IMR-90 (cell line): ENCODE results near the gene LTB4R. TPM values are rescaled to one million over a fixed set of nuclear protein-coding genes. Genes with fewer than 3 reads are reported as not detected.

ENCODE experiments used
- ATAC-seq: fragments of 200-7000 bp; cut with Tn5 transposase; 2 replicates; pipeline ENCODE4 v1.9.1; 2020; ENCODE audit warnings: low read depth, mild to moderate bottlenecking, moderate library complexity
- BruUV-seq: library from RNA; stranded (reverse); fragments of 400-500 nt; replicated peaks from 2 replicates; lab custom pipeline; 2021; lab: Mats Ljungman, UMichigan
- CTCF ChIA-PET: fragments of 300-600 bp; formaldehyde crosslinking; extraction: SDS; loops from one replicate; lab custom pipeline; 2021; ENCODE audit warnings: antibody characterized with exemption; lab: Yijun Ruan, JAX
- POLR2A ChIA-PET: fragments of 300-600 bp; sonication (Branson Sonifier 250); formaldehyde crosslinking; loops from one replicate; lab custom pipeline; 2022; ENCODE audit warnings: antibody characterized with exemption; ENCODE audit not compliant: unreplicated experiment; lab: Charles Lee
- DNase-seq: peaks from one replicate; pipeline ENCODE4 v3.0.0; 2013
- H2AFZ ChIP-seq: replicated peaks from 2 replicates; pipeline ENCODE3; 2013; ENCODE audit warnings: low read length, mild to moderate bottlenecking; ENCODE audit not compliant: poor library complexity
- H2AK5ac ChIP-seq: 2 replicates; pipeline ENCODE4 v1.6.1; 2013; ENCODE audit warnings: low read depth, low read length, inconsistent platforms
- H2AK9ac ChIP-seq: replicated peaks from 2 replicates; pipeline ENCODE3; 2013; ENCODE audit warnings: mild to moderate bottlenecking, low read depth, low read length, moderate library complexity; ENCODE audit not compliant: poor library complexity
- H2BK120ac ChIP-seq: 2 replicates; pipeline ENCODE4 v1.6.1; 2013; ENCODE audit warnings: low read depth, low read length, inconsistent platforms
- H2BK15ac ChIP-seq: 3 replicates; pipeline ENCODE4 v1.6.1; 2013; ENCODE audit warnings: low read depth, low read length, inconsistent platforms
- H2BK20ac ChIP-seq: 2 replicates; pipeline ENCODE4 v1.6.1; 2013; ENCODE audit warnings: low read depth, mild to moderate bottlenecking, inconsistent platforms, low read length, moderate library complexity
- H2BK5ac ChIP-seq: 2 replicates; pipeline ENCODE4 v1.6.1; 2013; ENCODE audit warnings: mild to moderate bottlenecking, low read depth, low read length, inconsistent platforms; ENCODE audit not compliant: poor library complexity, severe bottlenecking
- H3K14ac ChIP-seq: replicated peaks from 2 replicates; pipeline ENCODE4 v1.6.1; 2013; ENCODE audit warnings: low read depth, low read length, inconsistent platforms
- H3K18ac ChIP-seq: 2 replicates; pipeline ENCODE4 v1.6.1; 2013; ENCODE audit warnings: low read depth, low read length, control low read depth
- H3K23ac ChIP-seq: 2 replicates; pipeline ENCODE4 v1.6.1; 2013; ENCODE audit warnings: low read depth, low read length, inconsistent platforms
- H3K27ac ChIP-seq: 2 replicates; pipeline ENCODE4 v1.5.1; 2013; ENCODE audit warnings: mild to moderate bottlenecking, control low read depth, low read length; ENCODE audit not compliant: insufficient read depth
- H3K27me3 ChIP-seq: 2 replicates; pipeline ENCODE4 v1.6.1; 2013; ENCODE audit warnings: low read length; ENCODE audit not compliant: control insufficient read depth, insufficient read depth
- H3K36me3 ChIP-seq: 2 replicates; pipeline ENCODE4 v1.6.1; 2013; ENCODE audit warnings: low read length, mixed read lengths; ENCODE audit not compliant: control insufficient read depth, insufficient read depth
- H3K4ac ChIP-seq: 2 replicates; pipeline ENCODE4 v1.6.1; 2013; ENCODE audit warnings: low read depth, low read length, inconsistent platforms
- H3K4me1 ChIP-seq: 2 replicates; pipeline ENCODE4 v1.6.1; 2013; ENCODE audit warnings: low read length, mixed read lengths; ENCODE audit not compliant: control insufficient read depth, insufficient read depth
- H3K4me2 ChIP-seq: 2 replicates; pipeline ENCODE4 v1.6.1; 2013; ENCODE audit warnings: low read depth, mild to moderate bottlenecking, control low read depth, low read length, moderate library complexity
- H3K4me3 ChIP-seq: 2 replicates; pipeline ENCODE4 v1.5.1; 2013; ENCODE audit warnings: low read depth, mild to moderate bottlenecking, control low read depth, low read length, moderate library complexity; ENCODE audit not compliant: insufficient read depth
- H3K56ac ChIP-seq: 2 replicates; pipeline ENCODE4 v1.6.1; 2013; ENCODE audit warnings: low read length, inconsistent platforms; ENCODE audit not compliant: insufficient read depth; ENCODE audit errors: extremely low read depth
- H3K79me1 ChIP-seq, 2 experiments: 2 replicates each; pipeline ENCODE4 v1.6.1; 2013; ENCODE audit warnings: low read length in 2 of 2, inconsistent platforms in 1 of 2, low read depth in 1 of 2
- H3K9ac ChIP-seq: 2 replicates; pipeline ENCODE4 v1.6.1; 2013; ENCODE audit warnings: low read depth, low read length, control low read depth
- H3K9me1 ChIP-seq: 2 replicates; pipeline ENCODE4 v1.6.1; 2013; ENCODE audit warnings: low read length, inconsistent platforms; ENCODE audit not compliant: insufficient read depth
- H3K9me3 ChIP-seq: 2 replicates; pipeline ENCODE4 v1.6.1; 2013; ENCODE audit warnings: low read length; ENCODE audit not compliant: control insufficient read depth, insufficient read depth
- H4K20me1 ChIP-seq: 2 replicates; pipeline ENCODE4 v1.6.1; 2013; ENCODE audit warnings: low read length, inconsistent platforms; ENCODE audit not compliant: insufficient read depth
- H4K5ac ChIP-seq: 2 replicates; pipeline ENCODE4 v1.6.1; 2013; ENCODE audit warnings: mild to moderate bottlenecking, low read depth, low read length, control low read depth
- H4K8ac ChIP-seq, 2 experiments: 2 replicates each; pipeline ENCODE4 v1.6.1; 2013; ENCODE audit warnings: low read depth in 2 of 2, low read length in 2 of 2, control low read depth in 1 of 2, inconsistent platforms in 1 of 2
- H4K91ac ChIP-seq: 2 replicates; pipeline ENCODE4 v1.6.1; 2013; ENCODE audit warnings: low read depth, low read length, inconsistent platforms; ENCODE audit not compliant: insufficient read depth
- CTCF ChIP-seq: conservative IDR thresholded peaks from 2 replicates; pipeline ENCODE4 v1.5.1; 2012; ENCODE audit warnings: mild to moderate bottlenecking, low read depth, low read length, improper control_type of control experiment
- MAZ ChIP-seq: IDR thresholded peaks from 2 replicates; pipeline ENCODE4 v1.6.1; 2012; ENCODE audit warnings: low read depth, mild to moderate bottlenecking, low read length, improper control_type of control experiment, moderate library complexity, borderline replicate concordance
- MXI1 ChIP-seq: IDR thresholded peaks from 2 replicates; pipeline ENCODE4 v1.6.1; 2012; ENCODE audit warnings: low read depth, mild to moderate bottlenecking, low read length, moderate library complexity, borderline replicate concordance
- NFE2L2 ChIP-seq: fragments of 150-350 bp; IDR thresholded peaks from 2 replicates; pipeline ENCODE4 v1.6.1; 2016; ENCODE audit warnings: low read depth, mild to moderate bottlenecking, low read length
- POLR2A ChIP-seq: IDR thresholded peaks from 2 replicates; pipeline ENCODE4 v1.6.1; 2012; ENCODE audit warnings: mild to moderate bottlenecking, low read depth, low read length
- RCOR1 ChIP-seq: IDR thresholded peaks from 2 replicates; pipeline ENCODE4 v1.6.1; 2012; ENCODE audit warnings: mild to moderate bottlenecking, low read length, improper control_type of control experiment; ENCODE audit not compliant: insufficient replicate concordance
- SMC3 ChIP-seq: fragments of 150-350 bp; IDR thresholded peaks from 2 replicates; pipeline ENCODE4 v1.6.1; 2016; ENCODE audit warnings: low read depth, mild to moderate bottlenecking, antibody characterized with exemption, low read length, moderate library complexity
- WGBS, 2 experiments: methylation state at CpG; one replicate each; pipeline versions ENCODE4 v1.1.5 to v1.1.7; 2013; ENCODE audit warnings: missing lambda C conversion rate in 2 of 2; ENCODE audit not compliant: insufficient read length in 1 of 2; ENCODE audit errors: extremely low coverage in 2 of 2; 5-methylcytosine and 5-hydroxymethylcytosine counted together
- dilution Hi-C: fragments of 300-500 bp; cut with HindIII; formaldehyde crosslinking; loops from one replicate; pipeline ENCODE4 v1.14.3; 2018; ENCODE audit warnings: low sequenced_read_pairs; ENCODE audit not compliant: unreplicated experiment
- in situ Hi-C: fragments of 300-500 bp; cut with MboI; formaldehyde crosslinking; loops from 3 replicates; pipeline ENCODE4 v1.14.3; 2019; ENCODE audit warnings: low sequenced_read_pairs, inconsistent platforms, mixed read lengths
- intact Hi-C: fragments of 100-400 bp; cut with micrococcal nuclease; formaldehyde crosslinking; loops from 2 replicates; pipeline ENCODE4 v1.10.0; 2022
- polyA plus RNA-seq, 3 experiments: library from polyadenylated mRNA; depleted of rRNA; stranded (reverse); fragments of >200 nt; gene quantifications; 2 replicates each; pipeline ENCODE4 v1.2.3, GENCODE V29; 2012; ENCODE audit warnings: low replicate concordance in 1 of 3
- total RNA-seq: library from RNA; depleted of rRNA; stranded (reverse); fragments of >200 nt; gene quantifications from 2 replicates; pipeline ENCODE4 v1.2.3, GENCODE V29; 2012

LTB4R gene
- total and polyA plus RNA-seq, 2 of the 4 experiments (the other 2 are of a cell fraction) = 0.18 to 2.3 TPM

- ChIA-PET CTCF (no interaction called here), POLR2A (no interaction called here)
- no peak overlapping the region for H2BK20ac ChIP-seq
- H3K23ac ChIP-seq = no peak overlapping the region
- no peak overlapping the region for H3K4me2 ChIP-seq
- H3K27me3 ChIP-seq = no peaks in the 10 kb centered on the region
- no peak overlapping the region for H3K14ac ChIP-seq
- no peak overlapping the region for H2BK15ac ChIP-seq
- no peak overlapping the region for H4K91ac ChIP-seq
- H3K56ac ChIP-seq = no peak overlapping the region
- no peak overlapping the region for H3K9ac ChIP-seq
- H3K9me1 ChIP-seq = peaks cover 5% of the 10 kb centered on the region; the same call in 1 of the 2 replicates
- H3K4ac ChIP-seq = no peak overlapping the region
- no peak overlapping the region for H2AFZ ChIP-seq
- H2BK5ac ChIP-seq = no peak overlapping the region
- no peak overlapping the region for H4K8ac ChIP-seq
- no peak overlapping the region for H2AK9ac ChIP-seq
- TF ChIP-seq SMC3 (no peak), NFE2L2 (no peak), POLR2A (no peak), RCOR1 (no peak), MXI1 (no peak), MAZ (no peak), CTCF (no peak)
- intact Hi-C loops (no loop called here), dilution Hi-C loops (no loop called here), in situ Hi-C loops (no loop called here)
- no peak overlapping the region for H2AK5ac ChIP-seq
- H3K9me3 ChIP-seq = no peaks in the 10 kb centered on the region
- BruUV-seq = no TSS peak
- no peak overlapping the region for H3K4me3 ChIP-seq
- H3K36me3 ChIP-seq = peaks cover 29% of the 10 kb centered on the region
- H4K20me1 ChIP-seq = no peaks in the 10 kb centered on the region
- no peak overlapping the region for H3K18ac ChIP-seq
- 96% methylated on average over 4 of the region's 8 CpGs; no CpG with 5 or more reads in 1 of the 2 experiments for WGBS, 2 experiments
- DNase-seq = no peak
- no peak overlapping the region for H4K5ac ChIP-seq
- peaks cover 9 to 27% of the 10 kb centered on the region in 2 experiments for H3K79me1 ChIP-seq
- no peak for ATAC-seq
- H3K27ac ChIP-seq = no peak overlapping the region
- H3K4me1 ChIP-seq = peaks cover 5% of the 10 kb centered on the region; the same call in 1 of the 2 replicates
- H2BK120ac ChIP-seq = no peak overlapping the region
Observed at GRCh38 chr14:24269368-24269767, 41.9 kb upstream of the LTB4R start.
